ENCODE results near the gene CAB39. TPM values are rescaled to one million over a fixed set of nuclear protein-coding genes. Genes with fewer than 3 reads are reported as not detected.

The CAB39 gene
- polyA plus RNA-seq, 1 donor from 2014 or later = 118 TPM

- H2AFZ ChIP-seq (ENCODE audit: low read depth, low read length) = peak overlapping the region; percentile 40
- no peaks in the 10 kb centered on the region for H3F3A ChIP-seq (ENCODE audit: insufficient read depth, low read length, poor library complexity, severe bottlenecking)
- no peaks in the 10 kb centered on the region for H3K36me3 ChIP-seq (ENCODE audit: insufficient read depth, low read length)
- peaks cover 36% of the 10 kb centered on the region for H3K79me2 ChIP-seq (replicated peaks; ENCODE audit: insufficient read depth, low read length)
- H3K9me3 ChIP-seq (ENCODE audit: low read length) = no peaks in the 10 kb centered on the region
- no peaks in the 10 kb centered on the region for H3K9me2 ChIP-seq (ENCODE audit: insufficient read depth, low read length)
- peak overlapping the region; percentile 73 for H3K27ac ChIP-seq (ENCODE audit: low read length)
- peak overlapping the region; percentile 4 for H3K4me2 ChIP-seq (ENCODE audit: low read length)
- no peaks in the 10 kb centered on the region for H3K27me3 ChIP-seq (ENCODE audit: insufficient read depth, low read depth, low read length)
- H3K4me3 ChIP-seq (ENCODE audit: low read length) = peak overlapping the region; percentile 98
- H3K9ac ChIP-seq (ENCODE audit: low read length) = peak overlapping the region; percentile 94
- no peak for TF ChIP-seq SMC3 (conservative IDR thresholded peaks at IDR 0.05; ENCODE audit: poor library complexity)
- TF ChIP-seq POLR2AphosphoS5 (IDR thresholded peaks at IDR 0.05) = no peak
- TF ChIP-seq TAF1 (IDR thresholded peaks at IDR 0.05; ENCODE audit: low read depth) = no peak
- H4K20me1 ChIP-seq (ENCODE audit: insufficient read depth) = no peaks in the 10 kb centered on the region
Observed at GRCh38 chr2:230864122-230864604, 151.5 kb downstream of the CAB39 start.

GRCh38 chr2:230864605-230865306, 152.1 kb downstream of the CAB39 start, which contains the start of gene ITM2C:
ITM2C (plus strand) TSS chr2:230864942; CDS start chr2:230865026, 84 bp downstream.
- H3F3A ChIP-seq (ENCODE audit: insufficient read depth, low read length, poor library complexity, severe bottlenecking) = no peaks in the 10 kb centered on the region
- peak within 1 kb of the TSS; percentile 98 for H3K4me3 ChIP-seq (ENCODE audit: low read length)
- peaks cover 42% of the 10 kb centered on the region for H3K79me2 ChIP-seq (replicated peaks; ENCODE audit: insufficient read depth, low read length)
- H3K27ac ChIP-seq (ENCODE audit: low read length) = peak within 1 kb of the TSS; percentile 83
- no peaks in the 10 kb centered on the region for H3K36me3 ChIP-seq (ENCODE audit: insufficient read depth, low read length)
- H3K9ac ChIP-seq (ENCODE audit: low read length) = peak within 1 kb of the TSS; percentile 94
- TF ChIP-seq CTCF (IDR thresholded peaks at IDR 0.05; ENCODE audit: poor library complexity, severe bottlenecking) (peak; percentile 71), MXI1 (conservative IDR thresholded peaks at IDR 0.05; ENCODE audit: poor library complexity, severe bottlenecking) (peak; percentile 44), EZH2 (IDR thresholded peaks at IDR 0.05; ENCODE audit: borderline replicate concordance, insufficient read depth, low read length, poor library complexity, severe bottlenecking) (no peak), SMC3 (conservative IDR thresholded peaks at IDR 0.05; ENCODE audit: poor library complexity) (peak; percentile 76), POLR2AphosphoS5 (IDR thresholded peaks at IDR 0.05) (peak; percentile 95), EP300 (conservative IDR thresholded peaks at IDR 0.05; ENCODE audit: poor library complexity, severe bottlenecking) (peak; percentile 94), REST (IDR thresholded peaks at IDR 0.05; ENCODE audit: borderline replicate concordance) (peak; percentile 98), RAD21 (conservative IDR thresholded peaks at IDR 0.05) (peak; percentile 61), TAF1 (IDR thresholded peaks at IDR 0.05; ENCODE audit: low read depth) (peak; percentile 77)
- H3K9me2 ChIP-seq (ENCODE audit: insufficient read depth, low read length) = no peaks in the 10 kb centered on the region
- no peaks in the 10 kb centered on the region for H3K27me3 ChIP-seq (ENCODE audit: insufficient read depth, low read depth, low read length)
- peak within 1 kb of the TSS; percentile 62 for H3K4me2 ChIP-seq (ENCODE audit: low read length)
- no peaks in the 10 kb centered on the region for H3K9me3 ChIP-seq (ENCODE audit: low read length)
- no peaks in the 10 kb centered on the region for H4K20me1 ChIP-seq (ENCODE audit: insufficient read depth)
- H2AFZ ChIP-seq (ENCODE audit: low read depth, low read length) = peak within 1 kb of the TSS; percentile 60

Data from neural cell (in vitro differentiated cells).